OCI-M1 (cell line): ENCODE data around the gene ATP2B3.
A peak's percentile ranks its signal among the peaks of the same experiment; 100 is the strongest.

Experiments used
- DNase-seq: peaks from one replicate; lab custom pipeline; 2025; lab: John Stamatoyannopoulos, UW

ATP2B3 gene

DNA sequence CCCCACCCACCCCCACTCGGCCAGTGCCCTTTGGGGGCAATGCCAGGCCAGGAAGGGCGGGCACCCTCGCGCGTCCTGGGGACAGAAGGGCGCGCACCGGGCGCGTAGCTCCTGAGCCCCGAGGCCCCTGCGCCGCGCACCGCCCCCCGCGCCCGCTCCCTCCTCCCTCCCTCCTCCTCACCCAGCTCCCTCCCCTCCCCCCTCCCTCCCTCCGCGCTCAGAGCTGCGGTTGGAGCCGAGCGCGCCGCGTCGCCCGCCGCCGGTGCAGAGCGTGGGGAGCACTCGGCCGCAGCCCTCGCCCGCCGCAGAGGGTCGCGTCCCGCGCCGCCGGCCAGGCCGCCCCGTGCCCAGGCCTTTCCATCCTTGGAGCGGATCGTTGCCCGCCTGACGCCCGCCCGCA lies at the start of gene ATP2B3:
TSS of gene ATP2B3 (plus strand) at position 220 of the 400 bp plus-strand sequence. CDS start 18,606 bp downstream, outside the sequence.
- no peak for DNase-seq

GRCh38 chrX:153468008-153468580 lies 49.3 kb upstream of the ATP2B3 start:
- no peak for DNase-seq

DNA sequence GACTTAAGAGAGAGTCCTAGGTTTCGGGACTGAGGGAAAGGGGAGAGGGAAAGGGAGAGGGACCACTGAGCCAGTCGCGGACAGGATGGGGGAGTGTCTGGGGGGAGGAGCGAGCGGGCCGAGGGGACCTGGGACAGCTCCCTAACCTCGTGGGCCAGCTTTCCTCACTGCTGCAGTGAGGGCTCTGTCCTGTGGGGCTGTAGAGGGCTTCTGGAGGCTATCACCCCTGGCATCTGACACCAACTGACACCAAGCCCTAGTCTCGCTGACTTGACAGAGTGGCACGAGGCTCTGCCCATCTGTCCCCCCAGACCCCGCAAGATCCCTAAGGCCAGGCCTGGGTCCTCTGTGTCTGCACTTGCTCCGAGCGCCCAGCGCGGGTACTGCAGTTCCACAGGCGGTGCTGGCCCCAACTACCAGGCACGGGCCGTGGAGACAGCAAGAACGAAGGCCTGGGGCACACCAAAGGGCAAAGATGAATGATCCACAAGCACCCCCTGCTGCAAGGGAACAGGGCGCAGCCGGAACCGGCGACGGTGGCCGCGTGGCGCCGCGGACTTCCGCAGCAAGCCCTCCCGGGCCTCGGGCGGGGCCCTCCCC lies 47.5 kb upstream of the ATP2B3 start:
- DNase-seq = peak; percentile 73

GRCh38 chrX:153470411-153471363 lies 46.8 kb upstream of the ATP2B3 start, which contains the start of gene HAUS7:
Gene HAUS7, minus strand, starts transcription at chrX:153470576. Its CDS starts 19 bp downstream, at chrX:153470557.
- peak; percentile 94 for DNase-seq

GRCh38 chrX:153471663-153472280 lies 45.7 kb upstream of the ATP2B3 start:
- no peak for DNase-seq

- DNase-seq = no peak
Measured at GRCh38 chrX:153473126-153473525, 44.3 kb upstream of the ATP2B3 start.

GRCh38 chrX:153474266-153474665 lies 43.2 kb upstream of the ATP2B3 start:
- DNase-seq = no peak

GRCh38 chrX:153474718-153475117 lies 42.7 kb upstream of the ATP2B3 start:
- DNase-seq = no peak

DNA sequence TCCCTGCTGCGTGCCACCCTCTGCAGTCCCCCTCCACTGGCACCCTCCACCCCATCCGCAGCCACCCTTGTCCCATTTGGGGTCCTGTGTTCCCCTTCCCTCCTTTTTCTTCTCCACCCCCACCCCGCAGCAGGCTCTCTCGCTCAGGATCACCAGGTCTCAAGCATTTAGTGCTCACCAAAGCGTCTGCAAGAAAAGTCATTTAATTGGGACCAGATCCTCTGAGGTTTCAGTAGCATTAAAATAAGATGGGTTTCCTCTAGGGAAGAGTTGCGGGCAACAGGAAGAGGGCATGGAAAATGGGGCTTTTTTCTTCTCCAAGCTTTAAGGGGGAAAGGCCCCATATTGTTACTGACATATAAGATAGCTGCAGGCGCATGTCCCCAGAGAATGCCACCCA lies 42.2 kb upstream of the ATP2B3 start:
- DNase-seq = no peak

DNA sequence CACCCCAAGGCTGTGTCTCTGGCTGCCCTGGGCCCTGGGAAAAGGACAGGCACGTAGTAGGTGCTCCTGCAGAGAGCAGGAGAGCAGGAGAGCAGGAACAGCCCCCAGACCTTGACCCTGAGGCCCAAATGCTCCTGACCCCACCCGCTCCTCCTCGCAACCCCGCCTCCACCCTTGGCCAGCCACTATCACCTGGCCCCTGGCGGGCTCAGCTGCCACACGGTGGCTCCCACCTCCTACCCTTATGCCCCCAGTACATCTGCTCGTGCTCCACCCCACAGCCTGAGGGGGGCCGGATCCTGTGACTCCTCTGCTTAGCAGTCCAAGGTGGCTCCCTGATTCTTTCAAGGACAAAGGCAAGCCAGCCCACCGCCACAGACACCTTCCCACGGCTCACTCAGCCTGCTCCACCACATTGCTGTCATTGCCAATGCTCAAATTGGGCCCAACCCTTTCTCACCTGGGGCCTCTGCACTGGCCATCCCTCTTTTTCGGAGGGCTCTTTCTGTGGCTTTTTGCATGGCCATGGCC lies 41.6 kb upstream of the ATP2B3 start:
- DNase-seq = no peak

DNA sequence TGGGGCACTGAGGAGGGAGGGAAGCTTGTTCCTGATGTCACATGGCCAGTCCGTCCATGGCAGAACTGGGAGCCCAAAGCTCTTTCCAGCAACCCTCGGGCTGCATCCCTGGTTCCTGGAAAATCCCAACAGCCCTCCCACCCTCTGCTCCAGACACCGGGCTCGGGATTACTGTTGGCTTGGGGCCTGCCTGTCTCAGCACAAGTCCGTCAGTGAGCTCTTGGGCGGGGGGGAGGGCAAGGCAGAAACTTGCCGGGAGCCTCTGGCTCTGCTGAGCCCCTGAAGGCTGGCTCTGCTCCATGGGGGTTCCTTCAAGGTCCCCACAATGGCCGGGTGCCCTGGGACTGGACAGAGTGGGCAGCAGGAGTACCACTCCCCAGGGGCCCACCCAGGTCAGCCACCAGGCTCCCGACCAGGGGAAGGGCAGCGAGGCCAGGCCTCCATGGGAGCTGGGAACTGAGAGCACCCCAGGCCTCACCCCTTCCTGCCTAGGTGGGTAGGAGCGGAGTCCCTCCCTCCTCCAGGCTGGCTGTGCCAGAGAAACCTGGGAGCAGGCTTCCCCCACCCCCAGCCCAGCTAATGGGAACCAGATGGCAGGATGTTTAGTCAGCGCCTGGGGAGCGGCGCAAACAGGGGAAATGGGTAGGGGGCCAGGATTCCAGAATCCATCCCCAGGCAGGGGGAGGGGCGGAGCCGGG lies 40.6 kb upstream of the ATP2B3 start:
- DNase-seq = no peak

DNA sequence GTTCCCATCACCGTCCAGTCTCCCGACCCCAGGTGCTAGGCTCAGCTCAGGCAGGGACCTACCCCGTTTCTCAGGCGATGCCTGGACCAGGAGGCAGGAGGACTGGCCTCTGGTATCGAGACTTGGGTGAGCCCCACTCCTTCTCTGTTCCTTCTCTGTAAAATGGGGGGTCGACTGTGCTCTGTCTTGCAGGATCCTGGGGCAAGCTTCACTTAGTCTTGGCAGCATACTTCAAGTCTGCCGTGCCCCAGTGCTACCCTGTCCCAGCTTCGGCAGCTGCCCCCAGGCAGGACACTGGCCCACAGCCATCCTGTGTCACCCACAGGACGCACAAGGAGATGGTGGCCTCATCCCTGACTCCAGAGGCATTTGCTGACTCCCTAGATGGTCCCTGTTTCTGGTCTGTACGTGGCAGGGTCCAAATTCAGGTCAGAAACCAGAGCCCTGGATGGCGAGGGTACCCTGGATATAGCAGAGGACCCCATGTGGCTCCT lies 40.0 kb upstream of the ATP2B3 start:
- no peak for DNase-seq

DNA sequence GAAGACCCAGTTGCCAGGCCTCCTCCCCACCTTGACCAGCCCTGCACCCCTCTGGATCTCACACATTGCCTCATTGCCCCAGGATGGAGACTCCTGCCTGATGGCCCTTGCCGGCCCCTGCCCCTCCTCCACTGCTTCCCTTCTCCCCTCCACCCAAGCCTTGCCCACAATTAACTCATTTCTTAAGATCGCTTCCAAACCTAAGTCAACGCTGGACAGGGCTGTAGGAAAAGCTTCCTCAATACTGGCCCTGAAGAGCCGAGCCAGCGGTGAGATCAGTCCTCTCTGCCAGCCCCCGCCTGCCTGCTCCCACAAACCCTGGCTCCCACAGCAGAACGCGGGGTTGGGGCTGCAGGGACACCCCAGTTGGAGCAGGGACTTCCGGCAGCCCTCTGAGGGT lies 39.5 kb upstream of the ATP2B3 start:
- no peak for DNase-seq

- no peak for DNase-seq
Measured at GRCh38 chrX:153478746-153479145, 38.7 kb upstream of the ATP2B3 start.

DNA sequence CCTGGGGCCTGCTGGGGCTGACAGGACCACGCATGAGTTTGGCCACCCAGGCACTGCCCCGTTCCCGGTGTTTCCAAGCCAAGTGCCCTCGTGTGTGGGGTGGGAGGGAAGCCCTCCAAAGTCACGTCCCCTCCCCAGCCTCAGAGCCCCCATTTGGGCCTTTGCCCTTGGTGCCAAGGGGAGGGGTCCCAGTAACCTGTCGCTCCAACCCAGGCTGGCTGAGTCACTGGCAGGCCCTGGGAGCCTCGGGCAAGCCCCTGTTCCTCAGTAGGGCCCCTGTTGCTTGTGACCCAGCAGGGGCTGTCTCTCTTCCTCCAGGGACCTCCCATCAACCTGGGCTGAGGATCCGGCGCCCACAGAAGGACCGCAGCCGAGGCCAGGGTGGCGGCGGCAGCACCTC lies 36.4 kb upstream of the ATP2B3 start:
- no peak for DNase-seq

GRCh38 chrX:153482376-153483015 lies 34.9 kb upstream of the ATP2B3 start:
- no peak for DNase-seq

DNA sequence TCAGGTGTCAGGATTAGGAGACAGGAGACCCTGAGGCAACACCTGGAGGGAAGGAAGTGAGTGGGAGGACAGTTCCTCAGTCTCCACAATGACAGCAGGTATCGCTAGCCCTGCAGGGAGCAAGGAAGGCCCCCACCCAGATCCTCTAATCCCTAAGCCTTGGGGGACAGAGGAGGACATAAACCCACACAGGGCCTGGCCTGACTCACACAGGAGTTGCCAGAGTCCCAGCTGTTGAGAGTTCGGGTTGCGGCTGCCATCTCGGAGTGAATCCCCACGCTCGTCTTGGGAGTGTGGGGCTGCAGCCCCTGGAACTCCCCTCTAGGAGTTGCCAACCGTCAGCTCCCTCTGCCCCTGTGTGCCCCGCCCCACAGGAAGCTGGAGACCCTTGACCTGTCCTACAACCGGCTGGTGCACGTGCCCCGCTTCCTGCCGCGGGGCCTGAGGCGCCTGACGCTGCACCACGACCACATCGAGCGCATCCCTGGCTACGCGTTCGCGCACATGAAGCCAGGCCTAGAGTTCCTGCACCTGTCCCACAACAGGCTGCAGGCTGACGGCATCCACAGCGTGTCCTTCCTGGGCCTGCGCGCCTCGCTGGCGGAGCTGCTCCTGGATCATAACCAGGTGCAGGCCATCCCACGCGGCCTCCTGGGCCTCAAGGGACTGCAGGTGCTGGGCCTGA lies 31.9 kb upstream of the ATP2B3 start:
- no peak for DNase-seq

DNA sequence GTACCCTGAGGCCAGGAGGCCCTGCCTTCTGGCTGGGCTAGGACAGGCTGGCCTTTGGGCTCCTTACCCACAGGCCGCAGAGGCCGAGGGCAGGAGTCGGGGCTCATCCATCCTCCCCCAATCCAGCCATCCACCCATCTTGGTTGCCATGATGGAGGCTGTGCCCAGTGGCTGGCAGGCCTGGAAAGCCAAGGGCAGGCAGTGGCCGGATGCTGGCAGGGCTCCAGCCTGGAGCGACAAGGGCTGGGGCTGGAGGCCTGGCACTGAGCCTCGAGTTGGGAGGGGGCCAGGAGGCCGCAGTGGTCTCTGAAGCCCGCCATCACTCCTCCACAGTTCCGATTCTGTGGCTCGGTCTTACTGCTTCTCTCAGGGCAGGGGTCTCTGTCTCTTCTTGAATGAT lies 31.3 kb upstream of the ATP2B3 start:
- no peak for DNase-seq

- DNase-seq = no peak
Measured at GRCh38 chrX:153487590-153488071, 29.8 kb upstream of the ATP2B3 start.
